K562 (cell line): ENCODE measurements around the gene RTBDN.

Source experiments
- ARID1B ChIP-seq: fragments of 450-650 bp; IDR thresholded peaks from 2 replicates; pipeline ENCODE4 v1.6.1; 2016; ENCODE audit warnings: antibody characterized with exemption, mild to moderate bottlenecking, inconsistent platforms
- CBX5 ChIP-seq: IDR thresholded peaks from 2 replicates; pipeline ENCODE4 v1.6.1; 2014; ENCODE audit warnings: low read depth, borderline replicate concordance
- KHSRP ChIP-seq: fragments of 450-650 bp; IDR thresholded peaks from 2 replicates; pipeline ENCODE4 v1.6.1; 2017
- NFIC ChIP-seq: fragments of 450-650 bp; IDR thresholded peaks from 2 replicates; pipeline ENCODE4 v1.6.1; 2017; ENCODE audit warnings: mild to moderate bottlenecking, inconsistent platforms
- NRF1 ChIP-seq, 2 experiments: fragments of 450-650 bp; IDR thresholded peaks in 1 of 2; conservative IDR thresholded peaks in 1 of 2; 2 replicates each; pipeline ENCODE4 v1.6.1; 2014; ENCODE audit warnings: mild to moderate bottlenecking in 2 of 2
- TAF9B ChIP-seq: fragments of 450-650 bp; IDR thresholded peaks from 2 replicates; pipeline ENCODE4 v1.6.1; 2018; ENCODE audit warnings: mild to moderate bottlenecking; ENCODE audit not compliant: partially characterized antibody
- TF ChIP-seq, protein P1 (sequence below), 3 experiments: IDR thresholded peaks in 2 of 3; conservative IDR thresholded peaks in 1 of 3; 2 replicates each; pipeline ENCODE4 v1.5.1; 2011 to 2012; ENCODE audit warnings: low read length in 3 of 3, mild to moderate bottlenecking in 3 of 3, control low read depth in 2 of 3, improper control_type of control experiment in 1 of 3, inconsistent platforms in 1 of 3, low read depth in 1 of 3, mixed read lengths in 1 of 3, moderate library complexity in 1 of 3; ENCODE audit not compliant: insufficient read depth in 2 of 3
- TF ChIP-seq, protein P2 (sequence below): fragments of 450-650 bp; formaldehyde crosslinking; IDR thresholded peaks from 2 replicates; pipeline ENCODE4 v1.4.0; 2022; ENCODE audit warnings: mild to moderate bottlenecking, moderate library complexity
- TF ChIP-seq, protein P3 (sequence below): sonication (generic); formaldehyde crosslinking; IDR thresholded peaks from 2 replicates; pipeline ENCODE4 v1.8.1; 2022; ENCODE audit warnings: missing genetic modification reagents

- TF ChIP-seq NFIC, result no peak
- TF ChIP-seq, protein P1, sequence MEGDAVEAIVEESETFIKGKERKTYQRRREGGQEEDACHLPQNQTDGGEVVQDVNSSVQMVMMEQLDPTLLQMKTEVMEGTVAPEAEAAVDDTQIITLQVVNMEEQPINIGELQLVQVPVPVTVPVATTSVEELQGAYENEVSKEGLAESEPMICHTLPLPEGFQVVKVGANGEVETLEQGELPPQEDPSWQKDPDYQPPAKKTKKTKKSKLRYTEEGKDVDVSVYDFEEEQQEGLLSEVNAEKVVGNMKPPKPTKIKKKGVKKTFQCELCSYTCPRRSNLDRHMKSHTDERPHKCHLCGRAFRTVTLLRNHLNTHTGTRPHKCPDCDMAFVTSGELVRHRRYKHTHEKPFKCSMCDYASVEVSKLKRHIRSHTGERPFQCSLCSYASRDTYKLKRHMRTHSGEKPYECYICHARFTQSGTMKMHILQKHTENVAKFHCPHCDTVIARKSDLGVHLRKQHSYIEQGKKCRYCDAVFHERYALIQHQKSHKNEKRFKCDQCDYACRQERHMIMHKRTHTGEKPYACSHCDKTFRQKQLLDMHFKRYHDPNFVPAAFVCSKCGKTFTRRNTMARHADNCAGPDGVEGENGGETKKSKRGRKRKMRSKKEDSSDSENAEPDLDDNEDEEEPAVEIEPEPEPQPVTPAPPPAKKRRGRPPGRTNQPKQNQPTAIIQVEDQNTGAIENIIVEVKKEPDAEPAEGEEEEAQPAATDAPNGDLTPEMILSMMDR (IDR thresholded peaks at IDR 0.05 in 2 of 3, conservative IDR thresholded peaks at IDR 0.05 in 1 of 3; ENCODE audit: insufficient read depth in 2 of 3, low read depth in 1 of 3, low read length in 3 of 3), result no peak
- TF ChIP-seq NRF1 (conservative IDR thresholded peaks at IDR 0.05 in 1 of 2, IDR thresholded peaks at IDR 0.05 in 1 of 2), result no peak
- no peak for TF ChIP-seq ARID1B
- TF ChIP-seq CBX5, result no peak
- TF ChIP-seq, protein P2, sequence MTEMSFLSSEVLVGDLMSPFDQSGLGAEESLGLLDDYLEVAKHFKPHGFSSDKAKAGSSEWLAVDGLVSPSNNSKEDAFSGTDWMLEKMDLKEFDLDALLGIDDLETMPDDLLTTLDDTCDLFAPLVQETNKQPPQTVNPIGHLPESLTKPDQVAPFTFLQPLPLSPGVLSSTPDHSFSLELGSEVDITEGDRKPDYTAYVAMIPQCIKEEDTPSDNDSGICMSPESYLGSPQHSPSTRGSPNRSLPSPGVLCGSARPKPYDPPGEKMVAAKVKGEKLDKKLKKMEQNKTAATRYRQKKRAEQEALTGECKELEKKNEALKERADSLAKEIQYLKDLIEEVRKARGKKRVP (CRISPR knock-in tag), result no peak
- no peak for TF ChIP-seq KHSRP
- TF ChIP-seq, protein P3, sequence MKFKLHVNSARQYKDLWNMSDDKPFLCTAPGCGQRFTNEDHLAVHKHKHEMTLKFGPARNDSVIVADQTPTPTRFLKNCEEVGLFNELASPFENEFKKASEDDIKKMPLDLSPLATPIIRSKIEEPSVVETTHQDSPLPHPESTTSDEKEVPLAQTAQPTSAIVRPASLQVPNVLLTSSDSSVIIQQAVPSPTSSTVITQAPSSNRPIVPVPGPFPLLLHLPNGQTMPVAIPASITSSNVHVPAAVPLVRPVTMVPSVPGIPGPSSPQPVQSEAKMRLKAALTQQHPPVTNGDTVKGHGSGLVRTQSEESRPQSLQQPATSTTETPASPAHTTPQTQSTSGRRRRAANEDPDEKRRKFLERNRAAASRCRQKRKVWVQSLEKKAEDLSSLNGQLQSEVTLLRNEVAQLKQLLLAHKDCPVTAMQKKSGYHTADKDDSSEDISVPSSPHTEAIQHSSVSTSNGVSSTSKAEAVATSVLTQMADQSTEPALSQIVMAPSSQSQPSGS (CRISPR knock-in tag), result no peak
- TF ChIP-seq TAF9B, result no peak
Measured at GRCh38 chr19:12858041-12858928, 23.9 kb upstream of the RTBDN start.
